ENCODE results near the gene SH3RF1.

DNA sequence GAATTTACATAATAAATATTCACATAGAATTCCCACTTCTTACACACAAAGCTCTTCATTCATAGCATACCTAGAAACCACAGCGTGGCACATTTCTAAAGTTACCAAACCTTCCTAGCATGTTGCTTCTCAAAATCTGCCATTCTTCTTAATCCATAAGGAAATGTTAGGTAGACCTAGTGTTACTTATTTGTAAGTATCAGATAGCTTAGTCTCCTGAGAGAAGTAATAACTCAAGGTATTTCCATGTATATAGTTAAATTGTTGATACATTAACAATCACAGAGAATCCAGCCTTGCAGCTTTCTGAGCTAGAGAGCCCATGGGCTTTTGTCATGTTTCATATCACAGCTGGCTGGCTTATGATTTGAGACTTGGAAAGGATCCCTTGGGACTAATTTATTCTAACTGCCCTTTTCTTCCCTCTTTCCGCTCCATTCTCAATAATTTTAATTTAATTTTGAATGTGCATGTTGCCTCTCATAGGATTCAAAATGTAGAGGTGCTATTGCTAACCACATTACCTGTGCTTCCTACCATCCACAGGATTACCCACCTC lies 17.6 kb downstream of the SH3RF1 start:
- TF ChIP-seq, protein P1, sequence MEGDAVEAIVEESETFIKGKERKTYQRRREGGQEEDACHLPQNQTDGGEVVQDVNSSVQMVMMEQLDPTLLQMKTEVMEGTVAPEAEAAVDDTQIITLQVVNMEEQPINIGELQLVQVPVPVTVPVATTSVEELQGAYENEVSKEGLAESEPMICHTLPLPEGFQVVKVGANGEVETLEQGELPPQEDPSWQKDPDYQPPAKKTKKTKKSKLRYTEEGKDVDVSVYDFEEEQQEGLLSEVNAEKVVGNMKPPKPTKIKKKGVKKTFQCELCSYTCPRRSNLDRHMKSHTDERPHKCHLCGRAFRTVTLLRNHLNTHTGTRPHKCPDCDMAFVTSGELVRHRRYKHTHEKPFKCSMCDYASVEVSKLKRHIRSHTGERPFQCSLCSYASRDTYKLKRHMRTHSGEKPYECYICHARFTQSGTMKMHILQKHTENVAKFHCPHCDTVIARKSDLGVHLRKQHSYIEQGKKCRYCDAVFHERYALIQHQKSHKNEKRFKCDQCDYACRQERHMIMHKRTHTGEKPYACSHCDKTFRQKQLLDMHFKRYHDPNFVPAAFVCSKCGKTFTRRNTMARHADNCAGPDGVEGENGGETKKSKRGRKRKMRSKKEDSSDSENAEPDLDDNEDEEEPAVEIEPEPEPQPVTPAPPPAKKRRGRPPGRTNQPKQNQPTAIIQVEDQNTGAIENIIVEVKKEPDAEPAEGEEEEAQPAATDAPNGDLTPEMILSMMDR (IDR thresholded peaks at IDR 0.05) = no peak
- no peak for TF ChIP-seq POLR2A (IDR thresholded peaks at IDR 0.05)
